ENCODE measurements around the gene IGSF23. TPM values are rescaled to one million over a fixed set of nuclear protein-coding genes. Genes with fewer than 3 reads are reported as not detected.

The IGSF23 gene
- total and polyA plus RNA-seq, 2 of the 13 experiments (the other 11 are each of a cell fraction or from before 2014, with no cell fraction given), result 2.3 to 8.8 TPM

DNA sequence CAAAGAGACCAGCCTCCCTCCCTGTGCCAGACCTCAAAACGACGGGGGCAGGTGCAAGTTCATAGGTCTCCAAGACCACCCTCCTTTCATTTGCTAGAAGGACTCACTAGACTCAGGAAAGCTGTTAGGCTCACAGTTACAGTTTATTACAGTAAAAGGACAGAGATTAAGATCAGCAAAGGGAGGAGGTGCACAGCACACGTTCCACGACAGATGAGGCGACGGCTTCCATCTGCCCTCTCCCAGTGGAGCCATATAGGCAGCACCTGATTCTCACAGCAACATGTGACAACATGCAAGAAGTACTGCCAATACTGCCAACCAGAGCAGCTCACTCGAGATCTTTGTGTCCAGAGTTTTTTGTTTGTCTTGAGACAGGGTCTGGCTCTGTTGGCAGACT, 48.5 kb downstream of the IGSF23 start:
- Histone ChIP-seq H2AFZ (ENCODE audit: low read length) (no peak overlapping the region), H3K36me3 (replicated peaks in 1 of 2; ENCODE audit: control insufficient read depth in 1 of 2, insufficient read depth in 2 of 2, low read length in 2 of 2) (peaks cover 39 to 63% of the 10 kb centered on the region in 2 experiments), H3K79me2 (ENCODE audit: insufficient read depth, low read length) (no peaks in the 10 kb centered on the region), H3K9ac (ENCODE audit: insufficient read depth, low read depth, low read length) (no peak overlapping the region), H3K9me3 (ENCODE audit: low read length) (no peaks in the 10 kb centered on the region), H3K4me3 (replicated peaks in 1 of 3; ENCODE audit: insufficient read depth in 1 of 3, low read depth in 2 of 3, low read length in 3 of 3) (no peak overlapping the region), H3K27me3 (ENCODE audit: control insufficient read depth in 1 of 2, insufficient read depth in 2 of 2, low read length in 2 of 2) (no peaks in the 10 kb centered on the region), H3K27ac (ENCODE audit: extremely low read length, insufficient read depth, low read length) (no peak overlapping the region), H3K4me2 (ENCODE audit: low read depth, low read length) (no peak overlapping the region), H3K4me1 (ENCODE audit: insufficient read depth, low read length) (no peaks in the 10 kb centered on the region), H4K20me1 (ENCODE audit: insufficient read depth, low read length) (0 out of 2 replicates have a peak, but pooled peaks cover 4% of the 10 kb centered on the region)
- no TSS peak for BruUV-seq (replicated peaks)
- no peak for DNase-seq (ENCODE audit: low spot score)
- in situ Hi-C loops (cut with HindIII; ENCODE audit: extremely low pct_ligation_motif_present, low pct_unique_long_range_greater_than_20kb), result no loop called here
- ChIA-PET CTCF (ENCODE audit: low intra/inter-chr PET ratio, low total read pairs) (no interaction called here), POLR2A (interaction anchor here (0.6 to 1.6 kb wide), 5 partner anchors 17 to 91 kb away, joined by 3 to 8 read pairs (median 3); no protein-coding TSS in a partner anchor)
- no peak for ATAC-seq
- TF ChIP-seq RFXAP (CRISPR knock-in tag; IDR thresholded peaks at IDR 0.05; ENCODE audit: borderline replicate concordance) (no peak), POLR2G (IDR thresholded peaks at IDR 0.05; ENCODE audit: low read depth, low read length) (0 out of 2 replicates have a peak, but pooled peaks have one; percentile 20)
- FAIRE-seq, result no peak
- intact Hi-C loops (cut with micrococcal nuclease; ENCODE audit: unreplicated experiment), result no loop called here
- WGBS (ENCODE audit: low lambda C conversion rate), result 87% methylated on average over 6 of the region's 7 CpGs

DNA sequence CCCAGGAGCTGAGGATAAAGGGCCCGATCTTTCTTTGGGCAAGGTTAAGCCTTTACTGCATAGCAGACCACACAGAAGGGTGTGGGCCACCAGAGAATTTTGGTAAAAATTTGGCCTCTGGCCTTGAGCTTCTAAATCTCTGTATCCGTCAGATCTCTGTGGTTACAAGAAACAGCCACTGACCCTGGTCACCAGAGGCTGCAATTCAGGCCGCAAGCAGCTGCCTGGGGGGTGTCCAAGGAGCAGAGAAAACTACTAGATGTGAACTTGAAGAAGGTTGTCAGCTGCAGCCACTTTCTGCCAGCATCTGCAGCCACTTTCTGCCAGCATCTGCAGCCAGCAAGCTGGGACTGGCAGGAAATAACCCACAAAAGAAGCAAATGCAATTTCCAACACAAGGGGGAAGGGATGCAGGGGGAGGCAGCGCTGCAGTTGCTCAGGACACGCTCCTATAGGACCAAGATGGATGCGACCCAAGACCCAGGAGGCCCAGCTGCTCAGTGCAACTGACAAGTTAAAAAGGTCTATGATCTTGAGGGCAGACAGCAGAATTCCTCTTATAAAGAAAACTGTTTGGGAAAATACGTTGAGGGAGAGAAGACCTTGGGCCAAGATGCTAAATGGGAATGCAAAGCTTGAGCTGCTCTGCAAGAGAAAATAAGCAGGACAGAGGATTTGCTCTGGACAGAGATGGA, 49.5 kb downstream of the IGSF23 start:
- BruUV-seq (replicated peaks), result TSS peak; percentile 23
- DNase-seq (ENCODE audit: low spot score) (no peak), ATAC-seq (no peak), FAIRE-seq (no peak)
- POLR2A ChIA-PET, result interaction anchor here (0.6 to 1.6 kb wide), 7 partner anchors 8 to 92 kb away, joined by 3 to 8 read pairs (median 3); no protein-coding TSS in a partner anchor
- Histone ChIP-seq H3K9ac (ENCODE audit: insufficient read depth, low read depth, low read length) (no peak overlapping the region), H3K4me3 (replicated peaks in 1 of 3; ENCODE audit: insufficient read depth in 1 of 3, low read depth in 2 of 3, low read length in 3 of 3) (no peak overlapping the region), H3K36me3 (replicated peaks in 1 of 2; ENCODE audit: control insufficient read depth in 1 of 2, insufficient read depth in 2 of 2, low read length in 2 of 2) (peaks cover 34 to 54% of the 10 kb centered on the region in 2 experiments), H3K27me3 (ENCODE audit: control insufficient read depth in 1 of 2, insufficient read depth in 2 of 2, low read length in 2 of 2) (no peaks in the 10 kb centered on the region), H3K4me2 (ENCODE audit: low read depth, low read length) (no peak overlapping the region), H3K79me2 (ENCODE audit: insufficient read depth, low read length) (no peaks in the 10 kb centered on the region), H3K9me3 (ENCODE audit: low read length) (no peaks in the 10 kb centered on the region), H3K4me1 (ENCODE audit: insufficient read depth, low read length) (no peaks in the 10 kb centered on the region), H3K27ac (ENCODE audit: extremely low read length, insufficient read depth, low read length) (no peak overlapping the region), H2AFZ (ENCODE audit: low read length) (no peak overlapping the region), H4K20me1 (ENCODE audit: insufficient read depth, low read length) (0 out of 2 replicates have a peak, but pooled peaks cover 4% of the 10 kb centered on the region)
- WGBS (ENCODE audit: low lambda C conversion rate), result 100% methylated on average over 7 of the region's 7 CpGs
- TF ChIP-seq ZNF713 (CRISPR knock-in tag; IDR thresholded peaks at IDR 0.05) (no peak), POLR2G (IDR thresholded peaks at IDR 0.05; ENCODE audit: low read depth, low read length) (0 out of 2 replicates have a peak, but pooled peaks have one; percentile 4), ZSCAN31 (CRISPR knock-in tag; IDR thresholded peaks at IDR 0.05; ENCODE audit: low read depth) (no peak)
- intact Hi-C loops (cut with micrococcal nuclease; ENCODE audit: unreplicated experiment) (no loop called here), in situ Hi-C loops (cut with HindIII; ENCODE audit: extremely low pct_ligation_motif_present, low pct_unique_long_range_greater_than_20kb) (no loop called here)
- CTCF ChIA-PET (ENCODE audit: low intra/inter-chr PET ratio, low total read pairs), result no interaction called here
